K562 (cell line): ENCODE results near the gene ENDOD1. TPM values are rescaled to one million over a fixed set of nuclear protein-coding genes. Genes with fewer than 3 reads are reported as not detected.
A peak's percentile ranks its signal among the peaks of the same experiment; 100 is the strongest.

ENCODE experiments used
- ARID2 ChIP-seq: fragments of 450-650 bp; IDR thresholded peaks from 2 replicates; pipeline ENCODE4 v1.6.1; 2017; ENCODE audit warnings: antibody characterized with exemption, mild to moderate bottlenecking
- CBFA2T2 ChIP-seq: fragments of 450-650 bp; conservative IDR thresholded peaks from 2 replicates; pipeline ENCODE4 v1.6.1; 2017; ENCODE audit warnings: mild to moderate bottlenecking
- CBX3 ChIP-seq, 2 experiments: IDR thresholded peaks; 1 replicate in 1 of 2; 2 replicates in 1 of 2; pipeline ENCODE4 v1.6.1; 2012; ENCODE audit warnings: inconsistent platforms in 2 of 2, low read length in 2 of 2, borderline replicate concordance in 1 of 2, control low read depth in 1 of 2
- GABPB1 ChIP-seq: sonication (generic); formaldehyde crosslinking; IDR thresholded peaks from 2 replicates; pipeline ENCODE4 v1.8.0; 2022; ENCODE audit warnings: mild to moderate bottlenecking, missing genetic modification reagents
- MAFG ChIP-seq: fragments of 450-650 bp; conservative IDR thresholded peaks from 2 replicates; pipeline ENCODE4 v1.6.1; 2016; ENCODE audit warnings: missing genetic modification characterization, missing compliant biosample characterization
- MAFK ChIP-seq: IDR thresholded peaks from 2 replicates; pipeline ENCODE4 v1.6.1; 2011; ENCODE audit warnings: low read length, improper control_type of control experiment
- SMARCA4 ChIP-seq: fragments of 450-650 bp; IDR thresholded peaks from 2 replicates; pipeline ENCODE4 v1.6.1; 2016
- ZNF444 ChIP-seq: fragments of 250-450 bp; sonication (Bioruptor Pico); IDR thresholded peaks from 2 replicates; pipeline ENCODE4 v1.4.0; 2020; ENCODE audit warnings: mild to moderate bottlenecking, moderate library complexity
- polyA plus RNA-seq, 8 experiments: library from polyadenylated mRNA; depleted of rRNA in 4 of 8; stranded (reverse) in 5 of 8; unstranded in 3 of 8; fragments of >200 nt; fragmentation: Nextera tagmentation in 2 of 8; fragmentation: Illumina TruSeq in 1 of 8; extraction: Ambion mirVana in 2 of 8; extraction: Trizol in 1 of 8; gene quantifications; 2 replicates each; pipeline versions ENCODE4 v1.2.1 to v1.2.3, GENCODE V29; 2011 to 2014; ENCODE audit warnings: inconsistent platforms in 1 of 8, missing spikeins in 1 of 8
- total RNA-seq, 7 experiments: library from RNA; depleted of rRNA in 6 of 7; stranded (reverse); fragments of >200 nt in 6 of 7; fragmentation: Illumina TruSeq in 2 of 7; extraction: Trizol in 2 of 7; gene quantifications; 2 replicates each; pipeline versions ENCODE4 v1.2.1 to v1.2.3, GENCODE V29; 2011 to 2021; ENCODE audit warnings: low replicate concordance in 1 of 7
- TF ChIP-seq, protein P1 (sequence below), 3 experiments: fragments of 200-800 bp in 1 of 3; fragments of 250-450 bp in 1 of 3; fragments of 450-650 bp in 1 of 3; sonication (Bioruptor Pico) in 1 of 3; sonication (Bioruptor generic) in 1 of 3; formaldehyde crosslinking in 1 of 3; IDR thresholded peaks; 2 replicates each; pipeline versions ENCODE4 v1.6.1 to v1.8.0; 2016 to 2022; ENCODE audit warnings: mild to moderate bottlenecking in 2 of 3, missing genetic modification characterization in 2 of 3, missing compliant biosample characterization in 1 of 3, moderate library complexity in 1 of 3

Gene ENDOD1
- total and polyA plus RNA-seq, 9 of the 15 experiments (the other 6 are each of a cell fraction or from before 2014, with no cell fraction given): 4.2 to 11.8 (median 9.3) TPM

DNA sequence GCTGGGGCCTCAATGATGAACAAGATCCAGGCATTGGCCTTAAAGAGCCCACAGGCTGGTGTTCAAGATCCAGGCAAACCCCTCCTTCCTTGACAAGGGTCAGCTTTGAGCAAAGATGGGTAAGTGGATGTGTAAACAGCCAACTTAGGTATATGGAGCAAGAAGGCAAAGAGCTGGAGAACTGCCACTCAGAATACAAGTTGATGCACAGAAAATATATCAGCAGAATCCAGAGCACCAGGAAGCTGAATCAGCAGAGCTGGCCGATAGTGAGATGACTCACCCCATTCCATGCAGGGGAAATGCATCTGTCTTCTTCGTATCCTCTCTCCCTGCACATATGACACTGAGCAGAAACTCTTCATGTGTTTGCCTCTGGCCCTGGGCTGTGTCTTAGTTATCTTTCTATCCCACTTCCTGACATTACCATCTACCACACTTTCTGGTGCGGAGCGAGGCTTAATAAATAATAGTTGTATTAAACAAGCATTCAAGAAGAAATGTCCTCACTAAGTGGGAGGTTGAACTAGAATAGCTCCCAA is 57.8 kb downstream of the ENDOD1 start (continued):
- no peak for TF ChIP-seq GABPB1
- peak; percentile 53; the same call in 1 of the 2 replicates for TF ChIP-seq ARID2
- TF ChIP-seq, protein P1, sequence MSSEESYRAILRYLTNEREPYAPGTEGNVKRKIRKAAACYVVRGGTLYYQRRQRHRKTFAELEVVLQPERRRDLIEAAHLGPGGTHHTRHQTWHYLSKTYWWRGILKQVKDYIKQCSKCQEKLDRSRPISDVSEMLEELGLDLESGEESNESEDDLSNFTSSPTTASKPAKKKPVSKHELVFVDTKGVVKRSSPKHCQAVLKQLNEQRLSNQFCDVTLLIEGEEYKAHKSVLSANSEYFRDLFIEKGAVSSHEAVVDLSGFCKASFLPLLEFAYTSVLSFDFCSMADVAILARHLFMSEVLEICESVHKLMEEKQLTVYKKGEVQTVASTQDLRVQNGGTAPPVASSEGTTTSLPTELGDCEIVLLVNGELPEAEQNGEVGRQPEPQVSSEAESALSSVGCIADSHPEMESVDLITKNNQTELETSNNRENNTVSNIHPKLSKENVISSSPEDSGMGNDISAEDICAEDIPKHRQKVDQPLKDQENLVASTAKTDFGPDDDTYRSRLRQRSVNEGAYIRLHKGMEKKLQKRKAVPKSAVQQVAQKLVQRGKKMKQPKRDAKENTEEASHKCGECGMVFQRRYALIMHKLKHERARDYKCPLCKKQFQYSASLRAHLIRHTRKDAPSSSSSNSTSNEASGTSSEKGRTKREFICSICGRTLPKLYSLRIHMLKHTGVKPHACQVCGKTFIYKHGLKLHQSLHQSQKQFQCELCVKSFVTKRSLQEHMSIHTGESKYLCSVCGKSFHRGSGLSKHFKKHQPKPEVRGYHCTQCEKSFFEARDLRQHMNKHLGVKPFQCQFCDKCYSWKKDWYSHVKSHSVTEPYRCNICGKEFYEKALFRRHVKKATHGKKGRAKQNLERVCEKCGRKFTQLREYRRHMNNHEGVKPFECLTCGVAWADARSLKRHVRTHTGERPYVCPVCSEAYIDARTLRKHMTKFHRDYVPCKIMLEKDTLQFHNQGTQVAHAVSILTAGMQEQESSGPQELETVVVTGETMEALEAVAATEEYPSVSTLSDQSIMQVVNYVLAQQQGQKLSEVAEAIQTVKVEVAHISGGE (CRISPR knock-in tag; IDR thresholded peaks at IDR 0.05): peak in 1 of 3 experiments; percentile 65; a peak in 2 of 6 replicates
- TF ChIP-seq MAFG: peak; percentile 98
- TF ChIP-seq CBX3 (IDR thresholded peaks at IDR 0.05; ENCODE audit: borderline replicate concordance in 1 of 2, low read length in 2 of 2): peak in 1 of 2 experiments; percentile 81; a peak in 2 of 3 replicates
- TF ChIP-seq SMARCA4: peak; percentile 98
- TF ChIP-seq MAFK: peak; percentile 96
- peak; percentile 93 for TF ChIP-seq CBFA2T2
- no peak for TF ChIP-seq ZNF444 (CRISPR knock-in tag)
